Bronchial epithelial cell (primary cell): ENCODE data around the gene NRL. TPM values are rescaled to one million over a fixed set of nuclear protein-coding genes. Genes with fewer than 3 reads are reported as not detected.
"Not testable (repeated sequence)": the region's sequence is repeated elsewhere in the genome, so short reads cannot be mapped to it uniquely, and the experiment has no call there.

Experiments used
- DNase-seq: peaks from one replicate; pipeline ENCODE4 v3.0.0-alpha.2; 2010; ENCODE audit warnings: low read depth
- FAIRE-seq: peaks from 2 replicates; lab custom pipeline; 2011; peaks lifted over from hg19 to GRCh38; lab: Jason Lieb, UNC
- H3K27me3 ChIP-seq: 2 replicates; pipeline ENCODE4 v1.5.1; 2011; ENCODE audit warnings: low read length; ENCODE audit not compliant: control insufficient read depth, insufficient read depth
- H3K36me3 ChIP-seq: 2 replicates; pipeline ENCODE4 v1.5.1; 2011; ENCODE audit warnings: low read length; ENCODE audit not compliant: control insufficient read depth, insufficient read depth
- H3K4me3 ChIP-seq: 2 replicates; pipeline ENCODE4 v1.5.1; 2011; ENCODE audit warnings: mild to moderate bottlenecking, low read depth, low read length, control low read depth
- CTCF ChIP-seq: IDR thresholded peaks from 2 replicates; pipeline ENCODE4 v1.5.1; 2011; ENCODE audit warnings: mild to moderate bottlenecking, moderate library complexity, low read length, control low read depth, inconsistent platforms; ENCODE audit not compliant: insufficient read depth, severe bottlenecking
- total RNA-seq: library from RNA; depleted of rRNA; stranded (reverse); fragments of >200 nt; gene quantifications from 2 replicates; pipeline ENCODE4 v1.2.1, GENCODE V29; 2014

Gene NRL
- total RNA-seq, 1 donor from 2014 or later, result 0.79 TPM

DNA sequence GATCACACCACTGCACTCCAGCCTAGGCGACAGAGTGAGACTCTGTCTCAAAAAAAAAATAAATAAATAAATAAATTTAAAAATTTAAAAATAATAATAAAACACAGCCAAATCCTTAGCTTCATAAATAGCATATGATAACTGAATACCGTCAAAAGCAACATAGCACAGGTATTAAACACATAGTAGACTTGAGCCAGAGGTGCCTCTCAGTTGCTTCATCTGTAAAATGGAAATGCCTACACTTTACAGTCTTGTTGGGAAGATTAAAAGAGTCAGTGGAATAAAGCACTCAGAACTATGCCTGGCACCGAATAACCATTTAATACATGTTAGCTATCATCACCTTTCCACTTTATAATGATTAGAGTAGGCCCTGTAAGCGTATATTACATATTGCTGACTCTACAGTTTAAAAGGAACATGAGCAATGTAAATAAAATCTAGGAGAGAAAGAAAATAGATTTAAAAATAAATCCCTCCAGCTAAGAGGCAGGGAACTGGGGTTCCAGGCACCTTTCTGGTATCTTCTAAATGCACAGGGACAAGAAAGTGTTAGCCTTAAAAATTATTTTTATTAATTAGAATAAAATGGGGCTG lies 8.0 kb downstream of the NRL start:
- no peak for TF ChIP-seq CTCF
- FAIRE-seq, result no peak
- Histone ChIP-seq H3K27me3 (no peaks in the 10 kb centered on the region), H3K36me3 (peaks cover 14% of the 10 kb centered on the region), H3K4me3 (no peak overlapping the region)
- no peak for DNase-seq

DNA sequence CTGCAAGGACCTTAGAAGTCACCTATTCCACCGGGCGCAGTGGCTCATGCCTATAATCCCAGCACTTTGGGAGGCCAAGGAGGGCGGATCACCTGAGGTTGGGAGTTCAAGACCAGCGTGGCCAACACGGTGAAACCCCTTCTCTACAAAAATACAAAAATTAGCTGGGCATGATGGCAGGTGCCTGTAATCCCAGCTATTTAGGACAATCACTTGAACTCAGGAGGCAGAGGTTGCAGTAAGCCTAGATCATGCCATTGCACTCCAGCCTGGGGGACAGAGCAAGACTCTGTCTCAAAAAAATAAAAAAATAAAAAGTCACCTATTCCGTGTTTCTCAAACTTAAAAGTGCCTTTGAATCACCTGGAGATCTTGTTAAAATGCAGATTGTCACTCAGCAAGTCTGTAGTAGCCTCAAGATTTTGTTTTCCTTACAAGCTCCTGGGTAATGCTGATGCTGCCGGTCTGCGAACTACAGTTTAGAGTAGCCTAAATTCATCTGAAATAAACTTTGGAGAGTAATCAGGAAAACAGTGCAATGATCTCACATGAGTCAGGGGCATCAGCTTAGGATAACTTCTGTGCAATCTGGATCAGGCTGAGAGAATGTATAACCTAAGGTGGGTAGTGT lies 9.0 kb downstream of the NRL start:
- peaks cover 21% of the 10 kb centered on the region for H3K36me3 ChIP-seq
- not testable (repeated sequence) for H3K4me3 ChIP-seq, DNase-seq, FAIRE-seq, H3K27me3 ChIP-seq

DNA sequence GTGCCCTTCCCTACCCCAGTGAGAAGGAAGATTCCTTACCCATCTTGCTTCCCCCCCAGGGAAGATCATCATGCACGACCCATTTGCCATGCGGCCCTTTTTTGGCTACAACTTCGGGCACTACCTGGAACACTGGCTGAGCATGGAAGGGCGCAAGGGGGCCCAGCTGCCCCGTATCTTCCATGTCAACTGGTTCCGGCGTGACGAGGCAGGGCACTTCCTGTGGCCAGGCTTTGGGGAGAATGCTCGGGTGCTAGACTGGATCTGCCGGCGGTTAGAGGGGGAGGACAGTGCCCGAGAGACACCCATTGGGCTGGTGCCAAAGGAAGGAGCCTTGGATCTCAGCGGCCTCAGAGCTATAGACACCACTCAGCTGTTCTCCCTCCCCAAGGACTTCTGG lies 11.3 kb downstream of the NRL start:
- Histone ChIP-seq H3K4me3 (no peak overlapping the region), H3K27me3 (no peaks in the 10 kb centered on the region), H3K36me3 (peaks cover 41% of the 10 kb centered on the region)
- FAIRE-seq, result no peak
- DNase-seq, result no peak
- TF ChIP-seq CTCF, result no peak

GRCh38 chr14:24102357-24103048 lies 12.2 kb downstream of the NRL start:
- Histone ChIP-seq H3K36me3 (peaks cover 47% of the 10 kb centered on the region), H3K4me3 (no peak overlapping the region), H3K27me3 (no peaks in the 10 kb centered on the region)
- DNase-seq, result no peak
- TF ChIP-seq CTCF, result no peak
- FAIRE-seq, result no peak

GRCh38 chr14:24100982-24101494 lies 13.7 kb downstream of the NRL start:
- FAIRE-seq (no peak), DNase-seq (no peak)
- H3K36me3 ChIP-seq, result peaks cover 54% of the 10 kb centered on the region
- H3K4me3 ChIP-seq, result no peak overlapping the region
- TF ChIP-seq CTCF, result no peak
- H3K27me3 ChIP-seq, result no peaks in the 10 kb centered on the region
